Measurements from ENCODE around the gene IL16. TPM values are rescaled to one million over a fixed set of nuclear protein-coding genes. Genes with fewer than 3 reads are reported as not detected.

The IL16 gene
- total RNA-seq, 1 donor from 2014 or later = 29.6 TPM

DNA sequence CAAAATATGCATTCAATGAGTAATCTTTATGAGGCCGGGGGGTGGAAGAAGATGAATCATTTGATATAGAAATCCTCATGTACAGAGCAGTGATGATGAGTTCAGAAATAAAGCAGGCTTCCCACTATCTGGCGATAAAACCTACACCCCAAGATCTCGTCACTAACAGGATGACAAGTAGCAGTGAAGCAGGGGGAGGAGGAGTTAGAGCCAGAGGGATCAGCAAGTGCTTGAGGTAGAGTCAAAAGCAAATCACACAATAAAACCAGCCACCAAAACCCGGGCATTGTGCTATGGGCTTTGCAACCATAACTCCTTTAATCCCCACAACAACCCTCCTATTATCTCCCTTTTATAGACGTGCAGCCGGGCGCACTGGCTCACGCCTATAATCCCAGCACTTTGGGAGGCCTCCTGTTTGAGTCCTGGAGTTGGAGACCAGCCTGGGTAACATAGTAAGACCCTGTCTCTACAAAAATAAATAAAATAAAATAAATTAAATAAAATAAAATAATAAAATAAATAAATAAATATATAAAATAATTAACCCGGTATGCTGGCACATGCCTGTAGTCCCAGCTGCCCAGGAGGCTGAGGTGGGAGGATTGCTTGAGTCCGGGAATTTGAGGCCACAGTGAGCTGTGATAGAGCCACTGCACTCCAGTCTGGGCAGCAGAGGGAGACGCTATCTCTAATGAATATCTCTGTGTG is 74.3 kb downstream of the IL16 start:
- Mint-ChIP-seq H3K4me1 (ENCODE audit: unreplicated experiment) (peaks cover 31% of the 10 kb centered on the region), H3K27me3 (ENCODE audit: unreplicated experiment) (no peaks in the 10 kb centered on the region), H3K9me3 (ENCODE audit: unreplicated experiment) (no peaks in the 10 kb centered on the region), H3K36me3 (ENCODE audit: low read depth, unreplicated experiment) (peaks cover 4% of the 10 kb centered on the region), H3K27ac (ENCODE audit: unreplicated experiment) (no peak overlapping the region), H3K4me3 (ENCODE audit: unreplicated experiment) (no peak overlapping the region)
- DNase-seq (ENCODE audit: low spot score) = no peak
- TF ChIP-seq, protein P1, sequence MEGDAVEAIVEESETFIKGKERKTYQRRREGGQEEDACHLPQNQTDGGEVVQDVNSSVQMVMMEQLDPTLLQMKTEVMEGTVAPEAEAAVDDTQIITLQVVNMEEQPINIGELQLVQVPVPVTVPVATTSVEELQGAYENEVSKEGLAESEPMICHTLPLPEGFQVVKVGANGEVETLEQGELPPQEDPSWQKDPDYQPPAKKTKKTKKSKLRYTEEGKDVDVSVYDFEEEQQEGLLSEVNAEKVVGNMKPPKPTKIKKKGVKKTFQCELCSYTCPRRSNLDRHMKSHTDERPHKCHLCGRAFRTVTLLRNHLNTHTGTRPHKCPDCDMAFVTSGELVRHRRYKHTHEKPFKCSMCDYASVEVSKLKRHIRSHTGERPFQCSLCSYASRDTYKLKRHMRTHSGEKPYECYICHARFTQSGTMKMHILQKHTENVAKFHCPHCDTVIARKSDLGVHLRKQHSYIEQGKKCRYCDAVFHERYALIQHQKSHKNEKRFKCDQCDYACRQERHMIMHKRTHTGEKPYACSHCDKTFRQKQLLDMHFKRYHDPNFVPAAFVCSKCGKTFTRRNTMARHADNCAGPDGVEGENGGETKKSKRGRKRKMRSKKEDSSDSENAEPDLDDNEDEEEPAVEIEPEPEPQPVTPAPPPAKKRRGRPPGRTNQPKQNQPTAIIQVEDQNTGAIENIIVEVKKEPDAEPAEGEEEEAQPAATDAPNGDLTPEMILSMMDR (IDR thresholded peaks at IDR 0.05; ENCODE audit: unreplicated experiment) = no peak

DNA sequence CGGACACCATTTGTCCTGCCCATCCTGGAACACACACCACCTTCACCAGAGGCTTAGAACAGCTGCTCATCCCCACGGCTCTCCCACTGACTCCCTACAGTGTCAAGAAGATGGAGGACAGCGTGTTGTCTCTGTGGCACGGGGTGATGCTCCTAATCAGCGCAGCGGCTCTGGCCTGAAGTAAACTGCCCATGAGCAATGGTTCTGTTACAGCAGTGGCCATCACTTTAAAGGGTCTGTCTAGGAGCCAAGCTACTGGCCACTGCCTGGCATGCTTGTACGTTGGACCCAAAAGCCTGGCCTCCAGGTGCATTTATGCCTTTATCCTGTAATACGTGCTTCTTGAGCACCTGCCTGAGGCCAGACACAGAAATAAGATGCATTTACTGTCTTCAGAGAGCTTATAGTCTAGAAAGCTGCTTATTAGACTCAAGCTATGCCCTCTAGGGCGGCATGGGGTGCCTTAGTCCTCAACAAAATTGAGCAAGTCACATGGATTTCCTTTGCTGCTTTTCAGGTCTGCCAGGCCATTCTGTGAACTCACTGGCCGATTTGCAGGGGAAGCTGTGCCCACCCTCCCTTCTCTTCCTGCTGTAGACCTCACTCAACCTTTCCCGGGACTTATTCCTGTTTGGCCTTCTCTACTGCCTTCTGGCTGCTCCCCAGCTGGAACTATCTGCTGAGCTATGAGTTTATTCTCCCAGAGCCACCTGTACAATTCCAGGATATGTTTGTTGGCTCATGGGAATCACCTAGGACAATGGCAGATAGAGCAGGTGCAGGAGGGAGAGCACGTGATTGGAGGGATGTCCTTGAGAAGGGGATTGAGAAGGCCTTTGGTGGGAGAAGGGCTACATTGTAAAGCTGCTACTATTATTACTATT is 75.3 kb downstream of the IL16 start:
- TF ChIP-seq, protein P1 (IDR thresholded peaks at IDR 0.05; ENCODE audit: unreplicated experiment) = no peak
- Mint-ChIP-seq H3K4me1 (ENCODE audit: unreplicated experiment) (peaks cover 20% of the 10 kb centered on the region), H3K9me3 (ENCODE audit: unreplicated experiment) (peaks cover 5% of the 10 kb centered on the region)

DNA sequence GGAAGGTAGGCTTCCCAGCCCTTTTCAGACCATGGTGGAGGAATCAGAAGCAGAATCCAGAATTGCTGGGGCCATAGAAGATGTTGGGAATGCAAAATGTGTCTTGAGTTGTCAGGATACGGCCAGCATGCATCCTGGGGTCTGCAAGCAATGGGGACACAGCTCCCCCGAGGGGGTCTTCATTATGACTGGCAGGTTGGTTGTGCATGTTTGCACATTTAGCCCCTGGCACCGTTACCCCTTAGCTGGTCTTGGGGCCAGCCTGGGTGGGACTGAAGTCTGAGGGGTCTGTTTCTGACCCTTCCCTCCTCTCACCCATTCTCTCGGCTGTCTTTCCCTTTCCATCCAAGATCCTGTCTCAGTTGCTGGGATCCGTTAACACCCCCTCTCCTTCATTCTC is 76.5 kb downstream of the IL16 start:
- H3K27ac Mint-ChIP-seq (ENCODE audit: unreplicated experiment) = no peak overlapping the region
- H3K9me3 Mint-ChIP-seq (ENCODE audit: unreplicated experiment) = peaks cover 8% of the 10 kb centered on the region
- H3K27me3 Mint-ChIP-seq (ENCODE audit: unreplicated experiment) = no peaks in the 10 kb centered on the region
- H3K4me3 Mint-ChIP-seq (ENCODE audit: unreplicated experiment) = no peak overlapping the region
- peaks cover 9% of the 10 kb centered on the region for H3K4me1 Mint-ChIP-seq (ENCODE audit: unreplicated experiment)
- DNase-seq (ENCODE audit: low spot score) = no peak
- H3K36me3 Mint-ChIP-seq (ENCODE audit: low read depth, unreplicated experiment) = peaks cover 19% of the 10 kb centered on the region
- TF ChIP-seq, protein P1 (IDR thresholded peaks at IDR 0.05; ENCODE audit: unreplicated experiment) = no peak

More for the DNA sequence above, 75.3 kb downstream of the IL16 start:
- Mint-ChIP-seq H3K36me3 (ENCODE audit: low read depth, unreplicated experiment) (peaks cover 11% of the 10 kb centered on the region), H3K27ac (ENCODE audit: unreplicated experiment) (no peak overlapping the region), H3K27me3 (ENCODE audit: unreplicated experiment) (no peaks in the 10 kb centered on the region), H3K4me3 (ENCODE audit: unreplicated experiment) (no peak overlapping the region)
- DNase-seq (ENCODE audit: low spot score) = no peak

DNA sequence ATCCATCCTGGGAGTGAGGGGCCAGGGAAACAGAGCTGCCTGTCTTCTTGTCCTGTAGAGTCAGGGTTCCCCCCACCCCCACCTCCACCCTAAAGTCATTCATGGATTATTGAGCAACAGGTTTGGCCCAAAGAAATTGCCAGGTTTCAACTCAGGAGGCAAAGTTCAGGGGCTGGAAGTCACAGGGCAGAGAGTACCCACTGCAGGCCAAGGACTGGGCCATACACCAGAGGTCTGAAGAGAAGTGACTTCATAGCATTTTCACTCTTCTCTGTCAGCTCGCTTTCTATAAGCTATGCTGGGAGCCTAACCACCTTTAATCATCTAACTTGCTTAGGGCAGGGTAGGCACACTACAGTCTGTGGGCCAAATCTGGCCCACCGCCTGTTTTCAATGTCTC is 77.2 kb downstream of the IL16 start:
- TF ChIP-seq, protein P1 (IDR thresholded peaks at IDR 0.05; ENCODE audit: unreplicated experiment) = no peak
- Mint-ChIP-seq H3K27ac (ENCODE audit: unreplicated experiment) (no peak overlapping the region), H3K4me3 (ENCODE audit: unreplicated experiment) (no peak overlapping the region), H3K36me3 (ENCODE audit: low read depth, unreplicated experiment) (peaks cover 26% of the 10 kb centered on the region), H3K4me1 (ENCODE audit: unreplicated experiment) (peaks cover 8% of the 10 kb centered on the region), H3K9me3 (ENCODE audit: unreplicated experiment) (peaks cover 8% of the 10 kb centered on the region), H3K27me3 (ENCODE audit: unreplicated experiment) (peaks cover 2% of the 10 kb centered on the region)
- DNase-seq (ENCODE audit: low spot score) = no peak

DNA sequence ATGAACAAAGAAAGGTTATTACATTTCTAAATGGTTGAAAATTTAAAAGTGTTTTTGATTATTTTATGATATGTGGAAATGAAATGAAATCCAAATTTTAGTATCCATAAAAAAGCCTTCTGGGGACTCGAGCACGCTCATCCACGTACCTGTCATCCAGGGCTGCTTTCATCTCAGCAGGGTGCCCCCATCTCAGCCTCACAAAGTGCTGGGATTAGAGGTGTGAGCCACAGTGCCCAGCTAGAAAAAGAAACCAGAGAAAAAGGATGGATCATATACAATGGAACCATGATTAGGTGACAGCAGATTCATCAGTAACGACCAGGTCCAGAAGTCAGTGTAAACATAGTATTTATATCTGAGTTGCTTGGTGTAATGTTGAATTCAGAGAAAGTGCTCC is 77.6 kb downstream of the IL16 start:
- peaks cover 2% of the 10 kb centered on the region for H3K27me3 Mint-ChIP-seq (ENCODE audit: unreplicated experiment)
- peaks cover 8% of the 10 kb centered on the region for H3K9me3 Mint-ChIP-seq (ENCODE audit: unreplicated experiment)
- H3K27ac Mint-ChIP-seq (ENCODE audit: unreplicated experiment) = no peak overlapping the region
- H3K4me1 Mint-ChIP-seq (ENCODE audit: unreplicated experiment) = peaks cover 6% of the 10 kb centered on the region
- H3K4me3 Mint-ChIP-seq (ENCODE audit: unreplicated experiment) = no peak overlapping the region
- TF ChIP-seq, protein P1 (IDR thresholded peaks at IDR 0.05; ENCODE audit: unreplicated experiment) = no peak
- DNase-seq (ENCODE audit: low spot score) = no peak
- peaks cover 30% of the 10 kb centered on the region for H3K36me3 Mint-ChIP-seq (ENCODE audit: low read depth, unreplicated experiment)

All from endothelial cell (in vitro differentiated cells).